Right kidney (tissue), 1 donor: Measurements from ENCODE around the gene LAGE3.

Experiments used
- DNase-seq: peaks from one replicate; pipeline ENCODE4 v3.0.0-alpha.2; 2016

LAGE3 gene

DNA sequence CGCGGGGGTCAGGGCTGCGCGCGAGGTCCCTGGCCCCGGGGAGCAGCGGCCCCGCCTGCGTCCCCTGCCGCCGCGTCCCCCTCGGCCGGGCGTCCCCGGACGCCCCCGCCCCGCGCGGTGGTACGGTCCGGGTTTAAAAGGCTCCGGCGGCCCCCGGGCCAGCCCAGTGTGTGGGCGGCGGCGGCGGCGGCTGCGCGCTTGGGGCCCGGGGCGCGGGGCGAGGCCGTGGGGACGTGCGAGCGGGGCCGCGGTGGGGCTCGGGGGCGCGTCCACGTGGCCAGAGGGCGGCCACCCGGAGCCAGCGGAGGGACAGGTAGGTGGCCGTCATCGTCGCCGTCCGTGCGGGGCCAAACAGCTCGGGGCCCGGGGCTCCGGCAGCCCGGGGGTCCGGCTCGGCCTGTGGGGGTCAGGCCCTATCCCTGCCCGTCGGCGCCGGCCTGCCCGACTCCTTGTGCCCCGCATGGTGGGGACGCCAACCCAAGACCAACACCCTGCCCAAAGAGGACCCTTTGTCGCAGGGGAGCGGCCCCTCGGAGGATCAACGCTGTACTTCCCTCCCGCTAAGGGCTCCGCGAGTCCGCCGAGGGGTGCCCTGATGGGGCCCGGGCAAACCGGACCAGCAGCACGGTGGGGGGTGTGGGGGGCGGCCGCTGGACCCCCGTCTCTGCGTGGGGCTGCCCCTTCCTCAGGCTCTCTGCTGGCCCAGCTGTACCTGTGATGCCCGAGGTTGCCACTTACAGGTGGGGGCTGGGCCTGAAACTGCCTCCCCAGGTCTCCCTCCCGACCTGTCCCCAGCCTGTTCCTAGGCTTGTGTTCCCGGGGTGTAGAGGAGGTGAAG is 20.7 kb downstream of the LAGE3 start, which contains the start of gene PLXNA3:
TSS of gene PLXNA3 (plus strand) at position 166 of the 838 bp plus-strand sequence. CDS start 1,903 bp downstream, outside the sequence.
- peak; percentile 47 for DNase-seq

DNA sequence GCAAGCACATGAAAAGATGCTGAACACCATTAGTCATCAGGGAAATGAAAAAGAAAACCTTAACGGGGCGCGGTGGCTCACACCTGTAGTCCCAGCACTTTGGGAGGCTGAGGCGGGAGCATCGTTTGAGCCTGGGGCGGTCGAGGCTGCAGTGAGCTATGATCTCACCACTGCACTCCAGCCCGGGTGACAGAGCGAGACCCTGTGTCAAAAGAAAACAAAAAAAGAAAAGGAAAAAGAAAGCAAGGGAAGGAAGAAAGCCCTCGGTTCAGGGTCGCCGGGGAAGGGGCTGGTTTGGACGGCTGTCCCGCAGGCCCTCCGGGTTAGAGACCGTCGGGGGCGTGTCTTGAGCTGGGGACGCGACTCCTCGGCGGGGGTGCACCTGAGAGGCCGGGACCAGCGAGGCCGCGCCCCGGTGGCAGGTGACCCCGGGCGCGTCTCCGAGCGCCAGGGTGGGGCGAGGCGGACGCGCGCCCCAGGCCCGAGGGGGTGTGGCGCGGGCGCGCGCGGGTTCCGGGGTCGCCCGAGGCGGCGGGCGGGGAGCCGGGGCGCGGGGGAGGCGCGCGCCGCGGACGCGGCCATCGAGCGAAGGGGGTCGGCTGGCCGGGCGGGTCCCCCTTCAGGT is 21.5 kb downstream of the LAGE3 start:
- DNase-seq, result peak; percentile 57

DNA sequence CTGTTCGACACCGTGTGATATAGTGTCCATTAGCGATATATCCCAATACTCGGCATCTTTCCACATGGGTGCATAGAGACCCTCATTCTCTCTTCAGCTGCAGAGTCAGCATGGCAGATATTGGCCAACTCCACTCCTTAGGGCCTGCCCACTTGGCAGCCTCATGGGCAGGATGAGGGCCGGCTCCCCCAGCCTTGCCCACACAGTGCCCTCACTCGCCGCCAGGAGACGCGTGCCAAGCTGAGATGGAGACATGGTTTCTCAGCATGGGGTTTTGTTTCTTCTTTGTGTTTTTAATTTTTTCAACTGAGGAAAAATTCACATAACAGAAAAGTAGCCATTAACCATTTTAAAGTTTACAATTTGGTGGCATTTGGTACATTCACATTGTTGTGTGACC is 26.3 kb downstream of the LAGE3 start:
- no peak for DNase-seq

- DNase-seq, result no peak
Measured at GRCh38 chrX:154450312-154450711, 28.8 kb downstream of the LAGE3 start.

- DNase-seq, result no peak
Measured at GRCh38 chrX:154449618-154450017, 29.5 kb downstream of the LAGE3 start.

- no peak for DNase-seq
Measured at GRCh38 chrX:154448484-154448883, 30.6 kb downstream of the LAGE3 start.

- no peak for DNase-seq
Measured at GRCh38 chrX:154446430-154446829, 32.7 kb downstream of the LAGE3 start.

GRCh38 chrX:154445776-154446175 is 33.3 kb downstream of the LAGE3 start:
- no peak for DNase-seq

GRCh38 chrX:154444755-154445246 is 34.3 kb downstream of the LAGE3 start:
- DNase-seq, result no peak

DNA sequence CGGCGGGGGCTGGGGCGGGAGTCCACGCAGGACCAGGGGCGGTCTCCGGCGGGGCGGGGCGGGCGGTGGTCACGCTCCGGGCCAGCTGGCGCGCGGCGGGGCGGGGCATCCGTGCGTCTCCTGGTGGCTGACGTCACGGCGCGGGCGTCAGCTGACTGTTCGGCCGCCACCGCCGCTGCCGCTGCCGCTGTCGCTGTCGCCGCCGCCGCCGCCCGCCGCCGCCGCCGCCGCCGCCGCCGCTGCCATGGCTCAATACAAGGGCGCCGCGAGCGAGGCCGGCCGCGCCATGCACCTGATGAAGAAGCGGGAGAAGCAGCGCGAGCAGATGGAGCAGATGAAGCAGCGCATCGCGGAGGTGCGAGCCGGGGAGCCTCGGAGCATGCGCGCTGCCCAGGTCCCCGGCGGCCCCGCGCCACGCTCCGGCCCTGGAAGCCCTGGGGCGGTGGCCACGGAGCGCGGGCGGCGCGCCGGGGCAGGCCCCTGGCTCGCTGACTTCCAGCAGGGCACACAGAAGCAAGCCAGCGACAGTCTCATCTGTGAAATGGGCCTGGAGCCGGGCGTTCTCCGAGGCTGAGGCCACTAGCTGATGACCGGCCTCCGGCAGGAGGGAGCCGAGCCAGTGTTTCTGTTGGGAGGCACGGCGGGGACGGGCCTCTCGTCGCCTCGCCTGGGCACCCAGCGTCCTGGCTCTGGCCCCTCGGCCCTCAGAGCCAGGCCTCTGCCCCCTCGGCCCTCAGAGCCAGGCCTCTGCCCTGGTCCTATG is 34.9 kb downstream of the LAGE3 start, which contains the start of gene FAM50A:
TSS of gene FAM50A (plus strand) at position 150 of the 763 bp plus-strand sequence. CDS start at position 245, 95 bp downstream.
- DNase-seq, result peak; percentile 60

- peak; percentile 18 for DNase-seq
Measured at GRCh38 chrX:154443479-154443910, 35.6 kb downstream of the LAGE3 start.

- DNase-seq, result no peak
Measured at GRCh38 chrX:154441984-154442707, 36.9 kb downstream of the LAGE3 start.

GRCh38 chrX:154441564-154441963 is 37.5 kb downstream of the LAGE3 start:
- DNase-seq, result no peak

GRCh38 chrX:154440623-154441357 is 38.3 kb downstream of the LAGE3 start:
- no peak for DNase-seq

DNA sequence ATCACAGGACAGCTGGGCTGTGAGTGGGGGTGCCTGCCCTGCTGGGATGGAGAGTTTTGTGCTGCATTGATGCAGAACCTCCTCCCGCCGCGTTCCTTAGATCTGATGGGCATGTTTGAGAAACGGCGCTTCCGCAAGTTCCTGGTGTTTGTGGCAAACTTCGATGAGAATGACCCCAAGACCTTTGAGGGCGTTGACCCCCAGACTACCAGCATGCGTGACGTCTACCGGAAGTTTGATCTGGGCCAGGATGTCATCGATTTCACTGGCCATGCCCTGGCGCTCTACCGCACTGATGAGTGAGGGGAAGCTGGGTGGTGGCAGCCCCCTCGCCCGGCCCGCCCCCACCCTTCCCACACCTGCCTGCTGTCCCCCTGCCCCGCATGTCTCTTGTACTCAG is 39.2 kb downstream of the LAGE3 start:
- no peak for DNase-seq

DNA sequence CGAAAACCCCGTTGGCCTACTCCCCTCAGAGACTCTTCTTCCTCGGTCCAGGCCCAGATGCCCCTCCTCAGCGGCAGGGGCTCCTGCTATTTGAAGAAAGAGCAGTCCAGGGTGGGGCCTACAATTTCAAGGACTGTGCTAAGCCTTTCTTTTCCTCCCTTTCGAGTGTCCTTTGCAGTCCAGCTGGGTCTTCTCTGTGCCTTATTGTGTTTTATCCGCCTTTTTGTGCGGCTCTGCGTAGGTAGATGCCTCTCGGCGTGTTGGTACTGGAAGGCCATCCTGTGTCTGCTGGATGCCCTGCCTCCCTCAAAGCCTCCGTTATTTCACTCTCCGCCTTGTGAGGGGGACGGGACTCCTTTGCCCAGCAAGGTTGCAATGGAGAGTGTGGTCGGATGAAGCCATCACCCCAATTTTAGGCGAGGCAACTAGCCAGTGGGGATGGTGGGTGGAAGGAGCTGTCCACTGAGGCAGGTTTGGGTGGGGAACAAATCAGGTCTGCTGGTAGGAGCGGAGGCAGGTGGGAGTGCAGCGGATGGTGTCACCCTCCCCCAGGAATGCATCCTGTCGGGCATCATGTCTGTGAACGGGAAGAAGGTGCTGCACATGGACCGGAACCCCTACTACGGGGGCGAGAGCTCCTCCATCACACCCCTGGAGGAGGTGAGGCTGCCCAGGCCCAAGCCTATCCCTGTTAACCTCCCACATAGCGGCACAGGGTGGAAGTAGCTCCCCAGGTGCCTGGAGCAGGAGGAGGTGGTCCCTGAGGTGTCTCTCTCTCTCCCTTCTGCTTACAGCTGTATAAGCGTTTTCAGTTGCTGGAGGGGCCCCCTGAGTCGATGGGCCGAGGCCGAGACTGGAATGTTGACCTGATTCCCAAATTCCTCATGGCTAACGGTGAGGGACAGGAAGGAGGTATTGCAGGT is 40.8 kb downstream of the LAGE3 start:
- peak; percentile 13 for DNase-seq

- DNase-seq, result peak; percentile 81
Measured at GRCh38 chrX:154436983-154437752, 41.9 kb downstream of the LAGE3 start, which contains the start of gene GDI1. GDI1 (plus strand) TSS chrX:154437154; CDS start chrX:154437255, 101 bp downstream.

GRCh38 chrX:154436374-154436982 is 42.6 kb downstream of the LAGE3 start:
- DNase-seq, result peak; percentile 64
